C4-2B (cell line): ENCODE measurements around the gene PDXK.

Experiments
- H3K27ac ChIP-seq: fragments of 450-650 bp; 2 replicates; pipeline ENCODE4 v1.5.1; 2017
- ZFX ChIP-seq: fragments of 450-650 bp; IDR thresholded peaks from 2 replicates; pipeline ENCODE4 v1.6.1; 2017
- TF ChIP-seq, protein P1 (sequence below): fragments of 450-650 bp; conservative IDR thresholded peaks from 2 replicates; pipeline ENCODE4 v1.5.1; 2017; ENCODE audit warnings: mild to moderate bottlenecking

The PDXK gene

DNA sequence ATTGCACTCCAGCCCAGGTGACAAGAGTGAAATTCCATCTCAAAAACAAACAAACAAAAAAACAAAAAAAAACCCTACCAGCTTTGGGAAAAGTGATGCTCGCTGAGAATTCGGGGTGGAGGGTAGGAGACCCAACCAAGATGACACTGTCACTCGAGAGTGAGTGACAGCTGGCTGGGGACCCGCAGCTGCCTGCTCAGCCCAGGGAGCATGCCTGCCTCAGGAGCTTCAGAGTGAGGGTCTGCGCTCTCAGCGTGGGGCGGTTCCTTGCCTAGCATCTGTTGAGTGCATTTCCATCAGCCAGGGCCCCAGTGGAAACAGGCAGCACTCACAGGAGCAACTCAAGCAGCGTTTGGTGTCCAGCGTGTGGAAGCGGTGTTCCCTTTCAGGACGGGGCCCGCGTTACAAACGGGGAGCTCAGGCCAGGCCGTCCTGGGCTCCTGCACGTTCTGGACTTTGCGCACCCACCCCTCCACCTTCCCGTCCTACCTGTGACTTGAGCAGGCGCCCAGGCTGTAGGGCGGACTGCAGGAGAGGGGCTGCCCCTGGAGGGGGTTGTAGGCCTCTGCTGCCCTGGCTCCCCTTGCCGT, 51.2 kb downstream of the PDXK start:
- no peak for TF ChIP-seq ZFX
- TF ChIP-seq, protein P1, sequence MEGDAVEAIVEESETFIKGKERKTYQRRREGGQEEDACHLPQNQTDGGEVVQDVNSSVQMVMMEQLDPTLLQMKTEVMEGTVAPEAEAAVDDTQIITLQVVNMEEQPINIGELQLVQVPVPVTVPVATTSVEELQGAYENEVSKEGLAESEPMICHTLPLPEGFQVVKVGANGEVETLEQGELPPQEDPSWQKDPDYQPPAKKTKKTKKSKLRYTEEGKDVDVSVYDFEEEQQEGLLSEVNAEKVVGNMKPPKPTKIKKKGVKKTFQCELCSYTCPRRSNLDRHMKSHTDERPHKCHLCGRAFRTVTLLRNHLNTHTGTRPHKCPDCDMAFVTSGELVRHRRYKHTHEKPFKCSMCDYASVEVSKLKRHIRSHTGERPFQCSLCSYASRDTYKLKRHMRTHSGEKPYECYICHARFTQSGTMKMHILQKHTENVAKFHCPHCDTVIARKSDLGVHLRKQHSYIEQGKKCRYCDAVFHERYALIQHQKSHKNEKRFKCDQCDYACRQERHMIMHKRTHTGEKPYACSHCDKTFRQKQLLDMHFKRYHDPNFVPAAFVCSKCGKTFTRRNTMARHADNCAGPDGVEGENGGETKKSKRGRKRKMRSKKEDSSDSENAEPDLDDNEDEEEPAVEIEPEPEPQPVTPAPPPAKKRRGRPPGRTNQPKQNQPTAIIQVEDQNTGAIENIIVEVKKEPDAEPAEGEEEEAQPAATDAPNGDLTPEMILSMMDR, result no peak
- no peak overlapping the region for H3K27ac ChIP-seq

DNA sequence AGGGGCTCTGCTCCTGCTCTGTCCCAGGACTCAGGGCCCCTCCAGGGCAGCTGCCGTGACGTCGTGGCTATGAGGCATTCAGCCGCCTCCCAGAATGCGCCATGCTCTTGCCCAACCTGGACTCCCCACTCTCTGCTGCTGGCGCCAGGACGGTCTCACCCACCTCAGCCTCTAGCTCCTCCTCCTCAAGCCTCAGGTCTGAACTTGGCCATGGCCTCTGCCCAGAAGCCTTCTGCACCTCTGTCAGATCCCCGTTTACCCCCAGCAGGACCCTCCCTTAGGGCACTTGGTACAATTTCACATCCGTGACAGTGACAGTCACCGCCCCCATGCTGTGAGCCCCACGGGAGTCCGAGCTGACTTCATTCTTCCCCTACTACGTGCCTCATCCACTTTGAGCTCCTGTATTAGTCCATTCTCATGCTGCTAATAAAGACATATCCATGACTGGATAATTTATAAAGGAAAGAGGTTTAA, 52.3 kb downstream of the PDXK start:
- no peak overlapping the region for H3K27ac ChIP-seq
- TF ChIP-seq, protein P1, result no peak
- TF ChIP-seq ZFX, result no peak

DNA sequence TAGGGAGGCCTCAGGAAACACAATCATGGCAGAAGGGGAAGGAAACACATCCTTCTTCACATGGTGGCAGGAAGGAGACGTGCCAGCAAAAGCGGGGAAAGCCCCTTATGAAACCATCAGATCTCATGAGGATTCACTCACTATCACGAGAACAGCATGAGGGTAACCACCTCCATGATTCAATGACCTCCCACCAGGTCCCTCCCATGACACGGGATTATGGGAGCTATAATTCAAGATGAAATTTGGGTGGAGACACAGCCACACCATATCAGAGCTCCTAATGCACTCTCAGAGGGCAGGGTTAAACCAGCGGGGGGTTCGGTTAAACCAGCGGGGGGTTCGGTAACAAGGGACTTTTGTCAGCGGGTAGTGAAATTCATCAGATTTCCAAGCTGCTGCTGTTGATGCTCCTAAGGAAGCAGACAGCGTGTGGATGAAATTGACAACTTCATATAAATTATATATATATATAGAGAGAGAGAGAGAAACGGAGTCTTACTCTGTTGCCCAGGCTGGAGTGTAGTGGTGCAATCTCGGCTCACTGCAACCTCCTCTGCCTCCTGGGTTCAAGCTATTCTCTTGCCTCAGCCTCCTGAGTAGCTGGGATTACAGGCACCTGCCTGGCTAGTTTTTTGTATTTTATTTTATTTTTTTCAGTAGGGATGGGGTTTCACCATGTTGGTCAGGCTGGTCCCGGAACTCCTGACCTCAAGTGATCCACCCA, 52.9 kb downstream of the PDXK start:
- TF ChIP-seq ZFX, result no peak
- TF ChIP-seq, protein P1, result no peak
- H3K27ac ChIP-seq, result no peak overlapping the region

DNA sequence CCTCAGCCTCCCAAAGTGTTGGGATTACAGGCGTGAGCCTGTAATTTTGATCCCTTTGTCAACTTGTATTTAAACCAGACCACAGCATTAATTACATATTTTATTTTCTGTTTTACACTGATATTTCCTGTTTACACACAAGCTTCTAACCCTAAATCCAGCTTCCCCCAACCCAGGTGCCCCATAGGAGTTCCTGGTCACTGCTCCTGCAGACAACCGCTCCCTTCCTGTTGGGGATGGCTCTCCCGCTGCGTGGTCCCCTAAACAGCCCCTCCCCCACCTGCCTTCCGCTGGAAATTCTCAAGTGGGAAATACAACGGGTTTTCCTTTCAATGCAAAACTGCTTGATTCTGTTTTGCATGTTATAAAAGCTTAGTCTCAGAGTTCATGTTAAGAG, 53.5 kb downstream of the PDXK start:
- no peak overlapping the region for H3K27ac ChIP-seq
- no peak for TF ChIP-seq ZFX
- TF ChIP-seq, protein P1, result no peak

DNA sequence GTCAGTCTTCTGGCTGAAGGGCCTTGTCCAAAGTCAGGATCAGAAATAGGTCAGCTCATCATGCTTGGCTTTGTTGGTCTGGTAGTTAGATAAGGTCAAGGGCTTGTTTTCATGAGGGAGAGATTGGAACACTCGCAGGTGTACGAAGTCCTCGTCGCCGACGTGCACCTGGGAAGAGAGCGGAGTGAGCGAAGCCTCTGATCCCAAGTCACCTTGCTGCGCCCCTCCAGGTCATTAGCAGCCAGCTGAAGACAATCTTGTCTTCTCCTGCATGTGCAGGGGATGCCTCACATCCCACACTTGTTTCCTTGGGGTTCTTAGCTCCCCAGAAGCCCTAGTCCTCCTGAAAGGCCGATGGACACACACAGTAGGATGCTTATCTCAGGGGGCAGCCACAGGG, 55.2 kb downstream of the PDXK start:
- no peak overlapping the region for H3K27ac ChIP-seq
- no peak for TF ChIP-seq ZFX
- TF ChIP-seq, protein P1, result no peak

DNA sequence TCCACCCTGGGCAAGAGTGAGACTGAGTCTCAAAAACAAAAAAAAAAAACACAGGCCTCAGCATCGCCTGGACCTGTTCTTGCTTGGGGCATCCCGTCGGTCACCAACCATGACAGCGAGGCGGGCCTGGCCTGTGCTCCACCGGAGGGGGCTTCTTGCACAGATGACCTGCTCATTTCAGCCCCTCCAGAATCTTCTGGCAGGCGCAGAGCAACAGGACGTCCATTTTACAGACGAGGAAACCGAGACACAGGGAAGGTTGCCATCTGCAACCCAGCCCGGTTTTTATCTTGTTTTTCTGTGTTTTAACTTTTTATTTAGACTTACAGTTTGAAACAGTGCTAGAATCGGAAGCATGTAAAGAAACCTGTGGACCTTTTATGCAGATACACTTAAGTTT, 56.3 kb downstream of the PDXK start:
- H3K27ac ChIP-seq, result peak overlapping the region; percentile 88
- no peak for TF ChIP-seq ZFX
- TF ChIP-seq, protein P1, result no peak

DNA sequence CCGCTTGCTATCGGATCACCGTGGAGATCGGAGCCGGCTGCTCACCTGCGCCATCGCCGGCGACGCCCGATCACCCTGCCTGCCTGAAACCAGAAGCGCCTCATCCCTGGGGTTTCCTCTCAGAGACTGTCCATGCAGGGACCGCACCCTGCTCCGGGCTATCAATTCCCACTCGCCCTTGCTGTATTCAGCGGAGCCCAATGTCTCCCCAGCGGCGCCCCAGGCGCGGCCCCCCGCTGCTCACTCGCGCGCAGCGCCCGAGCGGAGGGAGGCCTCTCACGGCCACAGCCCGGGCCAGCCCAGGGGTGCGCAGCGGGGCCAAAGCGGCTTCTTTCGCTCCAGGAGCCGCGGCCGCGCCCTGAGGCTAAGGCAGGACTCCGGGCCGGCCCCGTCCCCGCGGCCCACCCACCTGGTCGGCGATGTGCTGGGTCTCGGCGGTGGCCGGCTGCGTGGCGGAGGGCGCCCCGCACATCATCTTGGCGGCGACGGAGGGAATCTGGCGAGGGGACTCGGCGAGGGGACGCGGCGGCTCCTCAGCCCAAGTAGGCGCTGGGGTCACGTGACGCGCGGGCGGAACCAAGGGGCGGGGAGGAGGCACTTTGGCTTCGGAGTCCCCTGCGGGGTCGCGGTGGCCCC, 57.0 kb downstream of the PDXK start, which contains the start of gene CSTB:
Gene CSTB (minus strand): TSS at position 514 of the 636 bp plus-strand sequence. CDS start 39 bp downstream, at position 475.
- TF ChIP-seq, protein P1, result no peak
- TF ChIP-seq ZFX, result peak; percentile 79; the same call in 1 of the 2 replicates
- H3K27ac ChIP-seq, result peak within 1 kb of the TSS; percentile 88
